Mesenchymal stem cell (in vitro differentiated cells and primary cell): ENCODE measurements around the gene MYLK.
"Not testable (repeated sequence)": the region's sequence is repeated elsewhere in the genome, so short reads cannot be mapped to it uniquely, and the experiment has no call there.

Experiments
- DNase-seq: peaks from one replicate; pipeline ENCODE4 v3.0.0-alpha.2; 2013
- H2AFZ ChIP-seq: one replicate; pipeline ENCODE4 v1.6.1; 2013; ENCODE audit warnings: low read depth, mild to moderate bottlenecking, control low read depth, inconsistent platforms, low read length, moderate library complexity
- H2AK5ac ChIP-seq: 2 replicates; pipeline ENCODE4 v1.6.1; 2013; ENCODE audit warnings: low read length, moderate library complexity, mild to moderate bottlenecking, inconsistent platforms; ENCODE audit not compliant: severe bottlenecking
- H2BK120ac ChIP-seq: one replicate; pipeline ENCODE4 v1.6.1; 2013; ENCODE audit warnings: low read depth, mild to moderate bottlenecking, inconsistent platforms, low read length, moderate library complexity
- H2BK12ac ChIP-seq, 2 experiments: one replicate each; pipeline ENCODE4 v1.6.1; 2013; ENCODE audit warnings: inconsistent platforms in 2 of 2, low read length in 2 of 2, mild to moderate bottlenecking in 2 of 2, moderate library complexity in 2 of 2, control low read depth in 1 of 2
- H2BK15ac ChIP-seq: one replicate; pipeline ENCODE4 v1.6.1; 2013; ENCODE audit warnings: mild to moderate bottlenecking, low read depth, inconsistent platforms; ENCODE audit not compliant: poor library complexity, severe bottlenecking
- H2BK5ac ChIP-seq: 2 replicates; pipeline ENCODE4 v1.6.1; 2013; ENCODE audit warnings: low read depth, mild to moderate bottlenecking, low read length, control low read depth, inconsistent platforms; ENCODE audit not compliant: poor library complexity, severe bottlenecking
- H3K14ac ChIP-seq, 2 experiments: one replicate each; pipeline ENCODE4 v1.6.1; 2013; ENCODE audit warnings: inconsistent platforms in 2 of 2, low read length in 2 of 2, control low read depth in 1 of 2, mild to moderate bottlenecking in 1 of 2, moderate library complexity in 1 of 2
- H3K18ac ChIP-seq, 2 experiments: one replicate each; pipeline ENCODE4 v1.6.1; 2013; ENCODE audit warnings: inconsistent platforms in 2 of 2, low read length in 2 of 2, control low read depth in 1 of 2, low read depth in 1 of 2, mild to moderate bottlenecking in 1 of 2
- H3K23ac ChIP-seq, 2 experiments: one replicate each; pipeline ENCODE4 v1.6.1; 2013; ENCODE audit warnings: inconsistent platforms in 2 of 2, low read length in 2 of 2, mild to moderate bottlenecking in 2 of 2, moderate library complexity in 2 of 2, control low read depth in 1 of 2
- H3K27ac ChIP-seq: 2 replicates; pipeline ENCODE4 v1.5.1; 2013; ENCODE audit warnings: mild to moderate bottlenecking, moderate library complexity, low read length, control low read depth, inconsistent platforms; ENCODE audit not compliant: poor library complexity, severe bottlenecking
- H3K27me3 ChIP-seq, 2 experiments: 2 replicates each; pipeline versions ENCODE4 v1.6.1 to v1.7.0; 2013; ENCODE audit warnings: low read length in 2 of 2, mild to moderate bottlenecking in 2 of 2, moderate library complexity in 2 of 2, control low read depth in 1 of 2, inconsistent platforms in 1 of 2; ENCODE audit not compliant: control insufficient read depth in 1 of 2, insufficient read depth in 1 of 2
- H3K36me3 ChIP-seq, 2 experiments: 2 replicates each; pipeline versions ENCODE4 v1.6.1 to v1.7.0; 2013; ENCODE audit warnings: low read length in 2 of 2, control low read depth in 1 of 2, inconsistent platforms in 1 of 2, low read depth in 1 of 2, mild to moderate bottlenecking in 1 of 2; ENCODE audit not compliant: insufficient read depth in 2 of 2, control insufficient read depth in 1 of 2
- H3K4ac ChIP-seq, 2 experiments: one replicate each; pipeline ENCODE4 v1.6.1; 2013; ENCODE audit warnings: inconsistent platforms in 2 of 2, low read length in 2 of 2, mild to moderate bottlenecking in 2 of 2, moderate library complexity in 2 of 2, control low read depth in 1 of 2, low read depth in 1 of 2
- H3K4me1 ChIP-seq: 2 replicates; pipeline ENCODE4 v1.6.1; 2013; ENCODE audit warnings: low read depth, low read length, control low read depth; ENCODE audit not compliant: control insufficient read depth, insufficient read depth
- H3K4me2 ChIP-seq: 2 replicates; pipeline ENCODE4 v1.6.1; 2013; ENCODE audit warnings: low read length, mild to moderate bottlenecking, inconsistent platforms; ENCODE audit not compliant: poor library complexity, severe bottlenecking
- H3K4me3 ChIP-seq, 2 experiments: 2 replicates each; pipeline versions ENCODE4 v1.5.1 to v1.7.0; 2013; ENCODE audit warnings: low read length in 2 of 2, mild to moderate bottlenecking in 2 of 2, control low read depth in 1 of 2, low read depth in 1 of 2; ENCODE audit not compliant: insufficient read depth in 1 of 2
- H3K79me1 ChIP-seq: replicated peaks from 2 replicates; pipeline ENCODE4 v1.6.1; 2013; ENCODE audit warnings: mild to moderate bottlenecking, control low read depth, low read length, inconsistent platforms; ENCODE audit not compliant: poor library complexity, severe bottlenecking
- H3K9ac ChIP-seq: 2 replicates; pipeline ENCODE4 v1.7.0; 2013; ENCODE audit warnings: mild to moderate bottlenecking, low read length, moderate library complexity
- H3K9me3 ChIP-seq: 2 replicates; pipeline ENCODE4 v1.7.0; 2013; ENCODE audit warnings: mild to moderate bottlenecking, low read length; ENCODE audit not compliant: control insufficient read depth
- H4K8ac ChIP-seq: one replicate; pipeline ENCODE4 v1.6.1; 2013; ENCODE audit warnings: inconsistent platforms, mild to moderate bottlenecking, low read length, moderate library complexity
- H4K91ac ChIP-seq: one replicate; pipeline ENCODE4 v1.6.1; 2013; ENCODE audit warnings: mild to moderate bottlenecking, low read length, inconsistent platforms
- WGBS: methylation state at CpG from one replicate; pipeline ENCODE4 v1.1.7; 2013; ENCODE audit warnings: mixed read lengths; 5-methylcytosine and 5-hydroxymethylcytosine counted together

Gene MYLK

DNA sequence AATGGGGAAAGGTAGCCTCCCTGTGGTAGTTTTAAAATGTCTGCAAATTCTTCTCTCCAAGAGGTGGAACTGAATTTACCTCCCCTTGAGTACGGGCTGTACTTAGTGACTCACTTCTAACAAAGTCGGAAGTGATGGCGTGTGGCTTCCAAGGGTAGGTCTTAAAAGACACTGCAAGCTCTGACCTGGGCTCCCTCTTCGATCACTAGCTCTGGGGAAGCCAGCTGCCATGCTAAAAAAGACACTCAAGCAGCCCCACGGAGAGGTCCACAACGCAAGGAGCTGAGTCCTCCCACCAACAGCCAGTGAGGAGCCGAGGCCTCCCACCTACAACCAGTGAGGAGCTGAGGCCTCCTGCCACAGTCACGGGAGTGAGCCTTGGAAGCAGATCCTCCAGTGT, 177.3 kb downstream of the MYLK start:
- Histone ChIP-seq H3K4me2 (no peak overlapping the region), H3K79me1 (peaks cover 17% of the 10 kb centered on the region), H3K36me3 (peaks cover 41 to 63% of the 10 kb centered on the region in 2 experiments), H2BK15ac (no peak overlapping the region), H4K8ac (no peak overlapping the region), H3K27me3 (no peaks in the 10 kb centered on the region), H3K23ac (no peak overlapping the region), H2AK5ac (no peak overlapping the region), H3K18ac (no peak overlapping the region), H3K4ac (no peak overlapping the region), H2BK120ac (no peak overlapping the region), H2BK12ac (no peak overlapping the region), H3K9me3 (no peaks in the 10 kb centered on the region), H3K9ac (no peak overlapping the region), H3K4me1 (peaks cover 19% of the 10 kb centered on the region), H2AFZ (no peak overlapping the region), H3K4me3 (no peak overlapping the region), H2BK5ac (no peak overlapping the region), H4K91ac (no peak overlapping the region), H3K14ac (no peak overlapping the region), H3K27ac (peak overlapping the region; percentile 67)
- no peak for DNase-seq
- WGBS: 77% methylated on average over 8 of the region's 8 CpGs

DNA sequence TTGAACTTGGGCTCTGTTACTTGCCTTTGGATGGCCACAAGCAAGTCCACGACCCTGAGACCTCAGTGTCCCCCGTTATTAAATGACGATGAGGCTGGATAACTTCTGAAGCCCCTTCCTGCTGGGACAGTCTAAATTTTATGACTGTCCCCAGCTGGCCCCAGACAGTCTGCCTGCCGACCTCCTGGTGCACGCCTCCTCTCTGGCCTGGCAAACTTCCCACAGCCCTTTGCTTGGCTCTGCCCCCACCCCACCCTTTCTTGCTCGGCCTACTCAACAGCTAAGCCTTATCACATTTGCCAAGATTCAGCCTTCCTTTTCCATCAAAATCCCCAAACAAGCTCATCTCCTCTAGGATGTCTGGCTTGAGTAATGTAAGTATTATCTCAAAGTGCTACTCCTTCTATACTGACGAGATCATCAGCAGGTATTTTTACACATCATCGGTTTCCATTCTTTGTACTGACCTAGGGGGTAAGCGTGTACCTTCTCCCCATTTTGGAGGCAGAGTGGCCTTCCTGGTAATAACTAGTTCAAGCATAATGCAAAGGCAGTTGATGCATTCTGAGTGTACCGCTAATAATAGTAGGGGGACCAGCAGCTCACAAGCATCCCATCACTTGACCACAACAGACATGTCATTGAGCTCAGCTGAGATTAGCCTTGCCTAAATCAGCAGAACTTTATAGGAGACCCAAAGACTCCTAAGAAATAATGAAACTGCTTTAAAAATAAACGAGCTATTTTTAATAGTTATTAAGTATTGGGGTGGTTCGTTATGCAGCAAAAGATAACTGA, 178.4 kb downstream of the MYLK start:
- Histone ChIP-seq H3K27me3 (no peaks in the 10 kb centered on the region), H3K9me3 (no peaks in the 10 kb centered on the region), H3K14ac (no peak overlapping the region), H2AK5ac (no peak overlapping the region), H3K4me1 (peaks cover 25% of the 10 kb centered on the region), H3K23ac (no peak overlapping the region), H4K8ac (no peak overlapping the region), H3K4me3 (no peak overlapping the region), H3K18ac (no peak overlapping the region), H3K27ac (no peak overlapping the region), H2BK5ac (no peak overlapping the region), H2BK120ac (no peak overlapping the region), H3K9ac (no peak overlapping the region), H2BK12ac (no peak overlapping the region), H2BK15ac (no peak overlapping the region), H3K79me1 (peaks cover 17% of the 10 kb centered on the region), H2AFZ (no peak overlapping the region), H4K91ac (no peak overlapping the region), H3K36me3 (peaks cover 41 to 65% of the 10 kb centered on the region in 2 experiments), H3K4ac (no peak overlapping the region), H3K4me2 (no peak overlapping the region)
- no peak for DNase-seq
- 84% methylated on average over 11 of the region's 12 CpGs for WGBS

DNA sequence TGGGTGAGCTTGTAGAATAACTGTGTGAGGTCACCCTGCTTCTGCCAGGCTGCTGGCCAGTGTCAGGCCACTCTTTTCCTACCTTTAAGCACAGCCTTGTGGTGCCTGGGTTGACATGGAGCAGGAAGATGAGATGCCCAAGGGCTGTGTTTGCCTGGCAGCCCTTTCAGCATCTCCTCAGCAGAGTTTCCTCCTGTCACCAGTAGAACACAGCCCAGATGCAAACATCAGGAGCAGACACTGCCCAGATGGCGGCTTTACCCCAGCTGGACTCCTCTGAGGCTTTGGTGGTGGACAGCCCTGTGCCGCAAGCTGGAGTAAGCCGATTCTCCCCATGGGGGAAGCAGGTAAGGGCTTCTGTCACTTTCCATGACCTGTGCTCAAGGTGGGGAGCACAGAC, 180.5 kb downstream of the MYLK start:
- H3K9me3 ChIP-seq, H4K91ac ChIP-seq, H4K8ac ChIP-seq, H3K18ac ChIP-seq, H2BK5ac ChIP-seq, H2AK5ac ChIP-seq, H2BK15ac ChIP-seq, H3K4me2 ChIP-seq, H2BK12ac ChIP-seq, H3K14ac ChIP-seq, H3K4ac ChIP-seq, DNase-seq, H3K27me3 ChIP-seq, H2AFZ ChIP-seq, H3K27ac ChIP-seq, H3K4me3 ChIP-seq, H3K23ac ChIP-seq, H2BK120ac ChIP-seq: not testable (repeated sequence)
- Histone ChIP-seq H3K9ac (peak overlapping the region; percentile 24), H3K36me3 (peaks cover 35 to 75% of the 10 kb centered on the region in 2 experiments), H3K79me1 (peaks cover 34% of the 10 kb centered on the region), H3K4me1 (peaks cover 30% of the 10 kb centered on the region)
- 100% methylated on average over 3 of the region's 3 CpGs for WGBS

DNA sequence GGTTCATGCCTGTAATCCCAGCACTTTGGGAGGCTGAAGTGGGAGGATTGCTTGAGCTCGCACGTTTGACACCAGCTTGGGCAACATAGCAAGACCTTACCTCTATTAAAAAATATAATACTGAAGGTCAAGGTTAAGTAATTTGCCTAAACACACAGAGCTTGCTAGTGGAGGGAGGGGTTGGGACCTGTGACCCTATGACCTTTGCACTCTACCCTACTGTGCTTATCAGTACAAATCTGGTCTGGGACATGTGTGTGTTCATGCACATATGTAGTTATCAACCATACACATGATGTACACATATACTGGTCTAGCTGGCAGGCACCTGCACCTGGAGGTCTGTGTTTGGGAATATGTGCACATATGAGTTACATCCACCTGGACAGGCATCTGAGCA, 181.4 kb downstream of the MYLK start:
- no peak overlapping the region for H3K9ac ChIP-seq
- WGBS: 100% methylated on average over 2 of the region's 2 CpGs
- no peak overlapping the region for H2AK5ac ChIP-seq
- no peaks in the 10 kb centered on the region for H3K9me3 ChIP-seq
- peaks cover 29% of the 10 kb centered on the region for H3K4me1 ChIP-seq
- H4K91ac ChIP-seq: no peak overlapping the region
- H2BK5ac ChIP-seq: no peak overlapping the region
- H3K14ac ChIP-seq: no peak overlapping the region
- DNase-seq: no peak
- H2AFZ ChIP-seq: no peak overlapping the region
- no peak overlapping the region for H3K18ac ChIP-seq
- H3K36me3 ChIP-seq: peaks cover 26 to 75% of the 10 kb centered on the region in 2 experiments
- no peak overlapping the region for H3K4me3 ChIP-seq
- H3K4me2 ChIP-seq: no peak overlapping the region
- no peak overlapping the region for H4K8ac ChIP-seq
- peaks cover 36% of the 10 kb centered on the region for H3K79me1 ChIP-seq
- H3K27ac ChIP-seq: no peak overlapping the region
- no peaks in the 10 kb centered on the region for H3K27me3 ChIP-seq
- H3K4ac ChIP-seq: no peak overlapping the region
- no peak overlapping the region for H2BK12ac ChIP-seq
- no peak overlapping the region for H3K23ac ChIP-seq
- no peak overlapping the region for H2BK15ac ChIP-seq
- no peak overlapping the region for H2BK120ac ChIP-seq
